Limb (tissue), 2 donors: Measurements from ENCODE around the gene COL18A1.
A peak's percentile ranks its signal among the peaks of the same experiment; 100 is the strongest.

Source experiments
- DNase-seq, 2 donors: peaks; one replicate each; pipeline ENCODE4 v3.0.0-alpha.2; 2016; ENCODE audit errors: extremely low spot score in 2 of 2

The COL18A1 gene

GRCh38 chr21:45383111-45383614 is 21.8 kb upstream of the COL18A1 start:
- peak in 1 of 2 donors; percentile 27 for DNase-seq

- DNase-seq, result peak in 1 of 2 donors; percentile 29
These were observed 21.3 kb upstream of the COL18A1 start for GRCh38 chr21:45383615-45384201.

GRCh38 chr21:45384656-45385548 is 20.1 kb upstream of the COL18A1 start:
- peak in 1 of 2 donors; percentile 26 for DNase-seq

- DNase-seq, result peak in 1 of 2 donors; percentile 23
These were observed 19.4 kb upstream of the COL18A1 start for GRCh38 chr21:45385549-45386050.

GRCh38 chr21:45386336-45386727 is 18.6 kb upstream of the COL18A1 start:
- DNase-seq, result no peak

- DNase-seq, result peak; percentile 60 to 64
These were observed 18.1 kb upstream of the COL18A1 start for GRCh38 chr21:45386728-45387371.

GRCh38 chr21:45387506-45387905 is 17.5 kb upstream of the COL18A1 start:
- DNase-seq, result no peak

- DNase-seq, result peak in 1 of 2 donors; percentile 29
These were observed 16.9 kb upstream of the COL18A1 start for GRCh38 chr21:45388011-45388521.

- DNase-seq, result no peak
These were observed 16.2 kb upstream of the COL18A1 start for GRCh38 chr21:45388611-45389296.

- DNase-seq, result no peak
These were observed 14.7 kb upstream of the COL18A1 start for GRCh38 chr21:45390121-45390751.

GRCh38 chr21:45390831-45391742 is 13.9 kb upstream of the COL18A1 start:
- no peak for DNase-seq

- no peak for DNase-seq
These were observed 13.0 kb upstream of the COL18A1 start for GRCh38 chr21:45391743-45392572.

GRCh38 chr21:45392573-45392971 is 12.4 kb upstream of the COL18A1 start:
- no peak for DNase-seq

- DNase-seq, result peak in 1 of 2 donors; percentile 23
These were observed 11.9 kb upstream of the COL18A1 start for GRCh38 chr21:45393021-45393420.

GRCh38 chr21:45393833-45394638 is 10.9 kb upstream of the COL18A1 start:
- DNase-seq, result peak in 1 of 2 donors; percentile 19

- no peak for DNase-seq
These were observed 8.4 kb upstream of the COL18A1 start for GRCh38 chr21:45396620-45396995.

GRCh38 chr21:45397381-45397780 is 7.6 kb upstream of the COL18A1 start:
- no peak for DNase-seq

- no peak for DNase-seq
These were observed 3.9 kb upstream of the COL18A1 start for GRCh38 chr21:45401054-45401518.
